ENCODE results near the gene NDFIP1. TPM values are rescaled to one million over a fixed set of nuclear protein-coding genes. Genes with fewer than 3 reads are reported as not detected.

NDFIP1 gene
- total RNA-seq, 4 donors from 2014 or later = 185 to 351 (median 297) TPM

- no peak overlapping the region for H3K4me3 ChIP-seq (replicated peaks in 1 of 3)
- TF ChIP-seq CTCF (IDR thresholded peaks at IDR 0.05) (no peak), POLR2A (IDR thresholded peaks at IDR 0.05) (no peak)
- DNase-seq = no peak
- H3K4me1 ChIP-seq = peaks cover 0 to 8% of the 10 kb centered on the region in 2 donors
- H3K36me3 ChIP-seq = no peaks in the 10 kb centered on the region
- intact Hi-C loops (cut with DNase I) = no loop called here
- H3K27me3 ChIP-seq = no peaks in the 10 kb centered on the region
- no peak overlapping the region for H3K27ac ChIP-seq
- WGBS, 2 donors = 71 to 73% methylated on average over 5 of the region's 5 CpGs
- H3K9me3 ChIP-seq = no peaks in the 10 kb centered on the region
These were observed 48.4 kb downstream of the NDFIP1 start for GRCh38 chr5:142156839-142157463.

GRCh38 chr5:142159354-142159753, 50.8 kb downstream of the NDFIP1 start:
- DNase-seq = no peak
- no peak overlapping the region for H3K4me3 ChIP-seq (replicated peaks in 1 of 3)
- H3K27ac ChIP-seq = no peak overlapping the region
- H3K4me1 ChIP-seq = peaks cover 0 to 8% of the 10 kb centered on the region in 2 donors
- intact Hi-C loops (cut with DNase I) = no loop called here
- H3K9me3 ChIP-seq = no peaks in the 10 kb centered on the region
- H3K27me3 ChIP-seq = no peaks in the 10 kb centered on the region
- H3K36me3 ChIP-seq = no peaks in the 10 kb centered on the region
- TF ChIP-seq CTCF (IDR thresholded peaks at IDR 0.05) = no peak
- no peak for TF ChIP-seq POLR2A (IDR thresholded peaks at IDR 0.05)

- H3K4me3 ChIP-seq (replicated peaks in 1 of 3) = no peak overlapping the region
- WGBS, 2 donors = 68 to 78% methylated on average over 5 of the region's 5 CpGs
These were observed 55.7 kb downstream of the NDFIP1 start for GRCh38 chr5:142164315-142164714.

GRCh38 chr5:142166754-142167153, 58.2 kb downstream of the NDFIP1 start:
- TF ChIP-seq POLR2A (IDR thresholded peaks at IDR 0.05) = no peak
- no peak for TF ChIP-seq CTCF (IDR thresholded peaks at IDR 0.05)
- Histone ChIP-seq H3K27me3 (no peaks in the 10 kb centered on the region), H3K36me3 (no peaks in the 10 kb centered on the region), H3K9me3 (no peaks in the 10 kb centered on the region), H3K4me3 (replicated peaks in 1 of 3) (no peak overlapping the region), H3K27ac (no peak overlapping the region), H3K4me1 (no peaks in the 10 kb centered on the region)
- WGBS, 2 donors = 97 to 98% methylated on average over 4 of the region's 4 CpGs
- DNase-seq = no peak
- intact Hi-C loops (cut with DNase I) = no loop called here

More at GRCh38 chr5:142164315-142164714, 55.7 kb downstream of the NDFIP1 start:
- Histone ChIP-seq H3K36me3 (no peaks in the 10 kb centered on the region), H3K27me3 (no peaks in the 10 kb centered on the region), H3K9me3 (no peaks in the 10 kb centered on the region), H3K27ac (no peak overlapping the region), H3K4me1 (peaks cover 0 to 2% of the 10 kb centered on the region in 2 donors)
- TF ChIP-seq CTCF (IDR thresholded peaks at IDR 0.05) (no peak), POLR2A (IDR thresholded peaks at IDR 0.05) (no peak)
- intact Hi-C loops (cut with DNase I) = no loop called here
- no peak for DNase-seq

GRCh38 chr5:142167458-142167857, 58.9 kb downstream of the NDFIP1 start:
- Histone ChIP-seq H3K9me3 (no peaks in the 10 kb centered on the region), H3K27ac (no peak overlapping the region), H3K4me1 (no peaks in the 10 kb centered on the region), H3K27me3 (no peaks in the 10 kb centered on the region), H3K36me3 (no peaks in the 10 kb centered on the region), H3K4me3 (replicated peaks in 1 of 3) (no peak overlapping the region)
- no peak for TF ChIP-seq CTCF (IDR thresholded peaks at IDR 0.05)
- no peak for TF ChIP-seq POLR2A (IDR thresholded peaks at IDR 0.05)
- WGBS, 2 donors = 94 to 96% methylated on average over 6 of the region's 6 CpGs
- intact Hi-C loops (cut with DNase I) = no loop called here
- no peak for DNase-seq
